OCI-LY3 (cell line): ENCODE results near the gene MYBPC1.

ENCODE experiments used
- CTCF ChIP-seq: fragments of 200-600, 300-600 bp; sonication (generic); IDR thresholded peaks from 2 replicates; pipeline ENCODE4 v1.5.1; 2014; ENCODE audit warnings: antibody characterized with exemption, low read length, low read depth
- EZH2phosphoT487 ChIP-seq: fragments of 200-600 bp; shearing (Covaris generic); IDR thresholded peaks from 2 replicates; pipeline ENCODE4 v1.6.1; 2018; ENCODE audit warnings: antibody characterized with exemption, mixed run types, low read depth

- TF ChIP-seq CTCF (no peak), EZH2phosphoT487 (no peak)
Measured at GRCh38 chr12:101722392-101722791, 127.6 kb downstream of the MYBPC1 start.
